GM21528 (cell line): ENCODE results near the gene TMC2.
A peak's percentile ranks its signal among the peaks of the same experiment; 100 is the strongest.
"Not testable (repeated sequence)": the region's sequence is repeated elsewhere in the genome, so short reads cannot be mapped to it uniquely, and the experiment has no call there.

Experiments used
- ATAC-seq: cut with Tn5 transposase; IDR thresholded peaks from one replicate; pipeline ENCODE4 v1.9.1; 2021; ENCODE audit warnings: mild to moderate bottlenecking, moderate library complexity; ENCODE audit not compliant: unreplicated experiment, low FRiP score

The TMC2 gene

GRCh38 chr20:2524709-2525506 is 11.5 kb upstream of the TMC2 start:
- peak; percentile 37 for ATAC-seq

GRCh38 chr20:2526218-2526583 is 10.2 kb upstream of the TMC2 start:
- not testable (repeated sequence) for ATAC-seq

GRCh38 chr20:2527762-2528161 is 8.6 kb upstream of the TMC2 start:
- ATAC-seq = no peak

- ATAC-seq = no peak
Observed at GRCh38 chr20:2528671-2529271, 7.6 kb upstream of the TMC2 start.

- ATAC-seq = no peak
Observed at GRCh38 chr20:2533118-2533517, 3.3 kb upstream of the TMC2 start.

- no peak for ATAC-seq
Observed at GRCh38 chr20:2535711-2536559, 438 bp upstream of the TMC2 start.

- ATAC-seq = no peak
Observed at GRCh38 chr20:2537101-2537500, 728 bp downstream of the TMC2 start.

GRCh38 chr20:2538356-2538755 is 2.0 kb downstream of the TMC2 start:
- ATAC-seq = no peak

- ATAC-seq = no peak
Observed at GRCh38 chr20:2538931-2539720, 2.8 kb downstream of the TMC2 start.

GRCh38 chr20:2541940-2542339 is 5.6 kb downstream of the TMC2 start:
- no peak for ATAC-seq

- no peak for ATAC-seq
Observed at GRCh38 chr20:2542361-2542760, 6.0 kb downstream of the TMC2 start.

- no peak for ATAC-seq
Observed at GRCh38 chr20:2544211-2544610, 7.8 kb downstream of the TMC2 start.

- ATAC-seq = no peak
Observed at GRCh38 chr20:2545594-2545993, 9.2 kb downstream of the TMC2 start.

- no peak for ATAC-seq
Observed at GRCh38 chr20:2557873-2558580, 21.7 kb downstream of the TMC2 start.

GRCh38 chr20:2558581-2559278 is 22.4 kb downstream of the TMC2 start:
- no peak for ATAC-seq

GRCh38 chr20:2559279-2559626 is 22.9 kb downstream of the TMC2 start:
- no peak for ATAC-seq

- ATAC-seq = no peak
Observed at GRCh38 chr20:2559651-2560050, 23.3 kb downstream of the TMC2 start.

GRCh38 chr20:2563116-2563515 is 26.7 kb downstream of the TMC2 start:
- ATAC-seq = no peak

GRCh38 chr20:2564406-2564805 is 28.0 kb downstream of the TMC2 start:
- ATAC-seq = no peak
